IMR-90 (cell line): Measurements from ENCODE around the gene ITSN1. TPM values are rescaled to one million over a fixed set of nuclear protein-coding genes. Genes with fewer than 3 reads are reported as not detected.

ENCODE experiments used
- ATAC-seq: fragments of 200-7000 bp; cut with Tn5 transposase; 2 replicates; pipeline ENCODE4 v1.9.1; 2020; ENCODE audit warnings: low read depth, mild to moderate bottlenecking, moderate library complexity
- BruUV-seq: library from RNA; stranded (reverse); fragments of 400-500 nt; replicated peaks from 2 replicates; lab custom pipeline; 2021; lab: Mats Ljungman, UMichigan
- CTCF ChIA-PET: fragments of 300-600 bp; formaldehyde crosslinking; extraction: SDS; loops from one replicate; lab custom pipeline; 2021; ENCODE audit warnings: antibody characterized with exemption; lab: Yijun Ruan, JAX
- POLR2A ChIA-PET: fragments of 300-600 bp; sonication (Branson Sonifier 250); formaldehyde crosslinking; loops from one replicate; lab custom pipeline; 2022; ENCODE audit warnings: antibody characterized with exemption; ENCODE audit not compliant: unreplicated experiment; lab: Charles Lee
- DNase-seq: peaks from one replicate; pipeline ENCODE4 v3.0.0; 2013
- H2AFZ ChIP-seq: replicated peaks from 2 replicates; pipeline ENCODE3; 2013; ENCODE audit warnings: low read length, mild to moderate bottlenecking; ENCODE audit not compliant: poor library complexity
- H2AK5ac ChIP-seq: 2 replicates; pipeline ENCODE4 v1.6.1; 2013; ENCODE audit warnings: low read depth, low read length, inconsistent platforms
- H2AK9ac ChIP-seq: replicated peaks from 2 replicates; pipeline ENCODE3; 2013; ENCODE audit warnings: mild to moderate bottlenecking, low read depth, low read length, moderate library complexity; ENCODE audit not compliant: poor library complexity
- H2BK120ac ChIP-seq: 2 replicates; pipeline ENCODE4 v1.6.1; 2013; ENCODE audit warnings: low read depth, low read length, inconsistent platforms
- H2BK15ac ChIP-seq: 3 replicates; pipeline ENCODE4 v1.6.1; 2013; ENCODE audit warnings: low read depth, low read length, inconsistent platforms
- H2BK20ac ChIP-seq: 2 replicates; pipeline ENCODE4 v1.6.1; 2013; ENCODE audit warnings: low read depth, mild to moderate bottlenecking, inconsistent platforms, low read length, moderate library complexity
- H2BK5ac ChIP-seq: 2 replicates; pipeline ENCODE4 v1.6.1; 2013; ENCODE audit warnings: mild to moderate bottlenecking, low read depth, low read length, inconsistent platforms; ENCODE audit not compliant: poor library complexity, severe bottlenecking
- H3K14ac ChIP-seq: replicated peaks from 2 replicates; pipeline ENCODE4 v1.6.1; 2013; ENCODE audit warnings: low read depth, low read length, inconsistent platforms
- H3K18ac ChIP-seq: 2 replicates; pipeline ENCODE4 v1.6.1; 2013; ENCODE audit warnings: low read depth, low read length, control low read depth
- H3K23ac ChIP-seq: 2 replicates; pipeline ENCODE4 v1.6.1; 2013; ENCODE audit warnings: low read depth, low read length, inconsistent platforms
- H3K27ac ChIP-seq: 2 replicates; pipeline ENCODE4 v1.5.1; 2013; ENCODE audit warnings: mild to moderate bottlenecking, control low read depth, low read length; ENCODE audit not compliant: insufficient read depth
- H3K27me3 ChIP-seq: 2 replicates; pipeline ENCODE4 v1.6.1; 2013; ENCODE audit warnings: low read length; ENCODE audit not compliant: control insufficient read depth, insufficient read depth
- H3K36me3 ChIP-seq: 2 replicates; pipeline ENCODE4 v1.6.1; 2013; ENCODE audit warnings: low read length, mixed read lengths; ENCODE audit not compliant: control insufficient read depth, insufficient read depth
- H3K4ac ChIP-seq: 2 replicates; pipeline ENCODE4 v1.6.1; 2013; ENCODE audit warnings: low read depth, low read length, inconsistent platforms
- H3K4me1 ChIP-seq: 2 replicates; pipeline ENCODE4 v1.6.1; 2013; ENCODE audit warnings: low read length, mixed read lengths; ENCODE audit not compliant: control insufficient read depth, insufficient read depth
- H3K4me2 ChIP-seq: 2 replicates; pipeline ENCODE4 v1.6.1; 2013; ENCODE audit warnings: low read depth, mild to moderate bottlenecking, control low read depth, low read length, moderate library complexity
- H3K4me3 ChIP-seq: 2 replicates; pipeline ENCODE4 v1.5.1; 2013; ENCODE audit warnings: low read depth, mild to moderate bottlenecking, control low read depth, low read length, moderate library complexity; ENCODE audit not compliant: insufficient read depth
- H3K56ac ChIP-seq: 2 replicates; pipeline ENCODE4 v1.6.1; 2013; ENCODE audit warnings: low read length, inconsistent platforms; ENCODE audit not compliant: insufficient read depth; ENCODE audit errors: extremely low read depth
- H3K79me1 ChIP-seq, 2 experiments: 2 replicates each; pipeline ENCODE4 v1.6.1; 2013; ENCODE audit warnings: low read length in 2 of 2, inconsistent platforms in 1 of 2, low read depth in 1 of 2
- H3K9ac ChIP-seq: 2 replicates; pipeline ENCODE4 v1.6.1; 2013; ENCODE audit warnings: low read depth, low read length, control low read depth
- H3K9me1 ChIP-seq: 2 replicates; pipeline ENCODE4 v1.6.1; 2013; ENCODE audit warnings: low read length, inconsistent platforms; ENCODE audit not compliant: insufficient read depth
- H3K9me3 ChIP-seq: 2 replicates; pipeline ENCODE4 v1.6.1; 2013; ENCODE audit warnings: low read length; ENCODE audit not compliant: control insufficient read depth, insufficient read depth
- H4K20me1 ChIP-seq: 2 replicates; pipeline ENCODE4 v1.6.1; 2013; ENCODE audit warnings: low read length, inconsistent platforms; ENCODE audit not compliant: insufficient read depth
- H4K5ac ChIP-seq: 2 replicates; pipeline ENCODE4 v1.6.1; 2013; ENCODE audit warnings: mild to moderate bottlenecking, low read depth, low read length, control low read depth
- H4K8ac ChIP-seq, 2 experiments: 2 replicates each; pipeline ENCODE4 v1.6.1; 2013; ENCODE audit warnings: low read depth in 2 of 2, low read length in 2 of 2, control low read depth in 1 of 2, inconsistent platforms in 1 of 2
- H4K91ac ChIP-seq: 2 replicates; pipeline ENCODE4 v1.6.1; 2013; ENCODE audit warnings: low read depth, low read length, inconsistent platforms; ENCODE audit not compliant: insufficient read depth
- BHLHE40 ChIP-seq: fragments of 150-350 bp; IDR thresholded peaks from 2 replicates; pipeline ENCODE4 v1.6.1; 2016; ENCODE audit warnings: mild to moderate bottlenecking, low read depth, low read length
- CEBPB ChIP-seq: IDR thresholded peaks from 2 replicates; pipeline ENCODE4 v1.6.1; 2012; ENCODE audit warnings: low read depth, low read length, improper control_type of control experiment
- FOS ChIP-seq: fragments of 150-350 bp; IDR thresholded peaks from 2 replicates; pipeline ENCODE4 v1.6.1; 2016; ENCODE audit warnings: low read depth, low read length
- MAFK ChIP-seq: IDR thresholded peaks from 2 replicates; pipeline ENCODE4 v1.6.1; 2012; ENCODE audit warnings: low read depth, low read length, improper control_type of control experiment
- MAZ ChIP-seq: IDR thresholded peaks from 2 replicates; pipeline ENCODE4 v1.6.1; 2012; ENCODE audit warnings: low read depth, mild to moderate bottlenecking, low read length, improper control_type of control experiment, moderate library complexity, borderline replicate concordance
- NFE2L2 ChIP-seq: fragments of 150-350 bp; IDR thresholded peaks from 2 replicates; pipeline ENCODE4 v1.6.1; 2016; ENCODE audit warnings: low read depth, mild to moderate bottlenecking, low read length
- RAD21 ChIP-seq: IDR thresholded peaks from 2 replicates; pipeline ENCODE4 v1.6.1; 2012; ENCODE audit warnings: low read length, improper control_type of control experiment
- RCOR1 ChIP-seq: IDR thresholded peaks from 2 replicates; pipeline ENCODE4 v1.6.1; 2012; ENCODE audit warnings: mild to moderate bottlenecking, low read length, improper control_type of control experiment; ENCODE audit not compliant: insufficient replicate concordance
- RFX5 ChIP-seq: IDR thresholded peaks from 2 replicates; pipeline ENCODE4 v1.8.0; 2012; ENCODE audit warnings: low read depth, mild to moderate bottlenecking, low read length, moderate library complexity
- SMC3 ChIP-seq: fragments of 150-350 bp; IDR thresholded peaks from 2 replicates; pipeline ENCODE4 v1.6.1; 2016; ENCODE audit warnings: low read depth, mild to moderate bottlenecking, antibody characterized with exemption, low read length, moderate library complexity
- WGBS, 2 experiments: methylation state at CpG; one replicate each; pipeline versions ENCODE4 v1.1.5 to v1.1.7; 2013; ENCODE audit warnings: missing lambda C conversion rate in 2 of 2; ENCODE audit not compliant: insufficient read length in 1 of 2; ENCODE audit errors: extremely low coverage in 2 of 2; 5-methylcytosine and 5-hydroxymethylcytosine counted together
- dilution Hi-C: fragments of 300-500 bp; cut with HindIII; formaldehyde crosslinking; loops from one replicate; pipeline ENCODE4 v1.14.3; 2018; ENCODE audit warnings: low sequenced_read_pairs; ENCODE audit not compliant: unreplicated experiment
- in situ Hi-C: fragments of 300-500 bp; cut with MboI; formaldehyde crosslinking; loops from 3 replicates; pipeline ENCODE4 v1.14.3; 2019; ENCODE audit warnings: low sequenced_read_pairs, inconsistent platforms, mixed read lengths
- intact Hi-C: fragments of 100-400 bp; cut with micrococcal nuclease; formaldehyde crosslinking; loops from 2 replicates; pipeline ENCODE4 v1.10.0; 2022
- polyA plus RNA-seq, 3 experiments: library from polyadenylated mRNA; depleted of rRNA; stranded (reverse); fragments of >200 nt; gene quantifications; 2 replicates each; pipeline ENCODE4 v1.2.3, GENCODE V29; 2012; ENCODE audit warnings: low replicate concordance in 1 of 3
- total RNA-seq: library from RNA; depleted of rRNA; stranded (reverse); fragments of >200 nt; gene quantifications from 2 replicates; pipeline ENCODE4 v1.2.3, GENCODE V29; 2012
- TF ChIP-seq, protein P1 (sequence below): fragments of 150-350 bp; IDR thresholded peaks from 2 replicates; pipeline ENCODE4 v1.6.1; 2016; ENCODE audit warnings: low read depth, mild to moderate bottlenecking, low read length, moderate library complexity, borderline replicate concordance
- TF ChIP-seq, protein P2 (sequence below): conservative IDR thresholded peaks from 2 replicates; pipeline ENCODE4 v1.5.1; 2012; ENCODE audit warnings: mild to moderate bottlenecking, low read depth, low read length, improper control_type of control experiment

Gene ITSN1
- total and polyA plus RNA-seq, 2 of the 4 experiments (the other 2 are of a cell fraction) = 45.4 to 62.0 TPM

DNA sequence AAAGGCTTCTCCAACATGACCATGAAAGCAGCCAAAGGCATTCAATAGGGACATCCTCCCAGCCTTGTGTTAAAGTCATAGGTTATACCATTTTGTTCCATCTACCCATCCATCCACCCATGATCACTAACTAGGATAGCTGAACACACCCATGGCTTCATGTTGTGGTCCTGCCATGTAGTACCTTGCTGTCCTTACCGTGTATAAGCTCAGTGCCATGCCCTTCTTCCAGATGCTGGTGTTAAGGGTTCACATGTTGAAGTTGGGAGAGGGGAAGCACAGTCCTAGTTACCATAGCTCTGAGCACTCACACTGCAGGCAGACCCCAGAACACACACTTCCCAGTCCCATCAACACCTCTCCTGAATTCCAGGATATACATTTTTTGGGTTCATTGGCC lies 221.8 kb downstream of the ITSN1 start:
- Histone ChIP-seq H3K36me3 (no peaks in the 10 kb centered on the region), H3K23ac (no peak overlapping the region), H3K56ac (no peak overlapping the region), H3K4me3 (no peak overlapping the region), H3K9ac (no peak overlapping the region), H3K4me2 (no peak overlapping the region), H3K4me1 (peaks cover 2% of the 10 kb centered on the region; the same call in 1 of the 2 replicates), H3K4ac (no peak overlapping the region), H2BK5ac (no peak overlapping the region), H3K18ac (no peak overlapping the region), H2AK9ac (no peak overlapping the region), H4K91ac (no peak overlapping the region), H4K5ac (no peak overlapping the region), H3K27ac (no peak overlapping the region), H3K27me3 (peaks cover 7% of the 10 kb centered on the region), H3K79me1 (no peaks in the 10 kb centered on the region), H2AFZ (no peak overlapping the region), H2AK5ac (no peak overlapping the region), H3K9me1 (no peaks in the 10 kb centered on the region), H4K20me1 (no peaks in the 10 kb centered on the region), H3K9me3 (no peaks in the 10 kb centered on the region), H2BK15ac (no peak overlapping the region), H3K14ac (no peak overlapping the region), H2BK20ac (no peak overlapping the region), H2BK120ac (no peak overlapping the region), H4K8ac (no peak overlapping the region)
- no TSS peak for BruUV-seq
- WGBS, 2 experiments = no CpG with 5 or more reads among the region's 1 CpG
- dilution Hi-C loops = no loop called here
- CTCF ChIA-PET = no interaction called here
- no peak for DNase-seq
- POLR2A ChIA-PET = no interaction called here
- in situ Hi-C loops = no loop called here
- TF ChIP-seq MAFK = no peak
- no peak for TF ChIP-seq RCOR1
- no peak for TF ChIP-seq CEBPB
- no peak for TF ChIP-seq MAZ
- TF ChIP-seq, protein P1, sequence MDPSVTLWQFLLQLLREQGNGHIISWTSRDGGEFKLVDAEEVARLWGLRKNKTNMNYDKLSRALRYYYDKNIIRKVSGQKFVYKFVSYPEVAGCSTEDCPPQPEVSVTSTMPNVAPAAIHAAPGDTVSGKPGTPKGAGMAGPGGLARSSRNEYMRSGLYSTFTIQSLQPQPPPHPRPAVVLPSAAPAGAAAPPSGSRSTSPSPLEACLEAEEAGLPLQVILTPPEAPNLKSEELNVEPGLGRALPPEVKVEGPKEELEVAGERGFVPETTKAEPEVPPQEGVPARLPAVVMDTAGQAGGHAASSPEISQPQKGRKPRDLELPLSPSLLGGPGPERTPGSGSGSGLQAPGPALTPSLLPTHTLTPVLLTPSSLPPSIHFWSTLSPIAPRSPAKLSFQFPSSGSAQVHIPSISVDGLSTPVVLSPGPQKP = no peak
- TF ChIP-seq NFE2L2 = no peak
- no peak for TF ChIP-seq RAD21
- no peak for TF ChIP-seq BHLHE40
- TF ChIP-seq, protein P2, sequence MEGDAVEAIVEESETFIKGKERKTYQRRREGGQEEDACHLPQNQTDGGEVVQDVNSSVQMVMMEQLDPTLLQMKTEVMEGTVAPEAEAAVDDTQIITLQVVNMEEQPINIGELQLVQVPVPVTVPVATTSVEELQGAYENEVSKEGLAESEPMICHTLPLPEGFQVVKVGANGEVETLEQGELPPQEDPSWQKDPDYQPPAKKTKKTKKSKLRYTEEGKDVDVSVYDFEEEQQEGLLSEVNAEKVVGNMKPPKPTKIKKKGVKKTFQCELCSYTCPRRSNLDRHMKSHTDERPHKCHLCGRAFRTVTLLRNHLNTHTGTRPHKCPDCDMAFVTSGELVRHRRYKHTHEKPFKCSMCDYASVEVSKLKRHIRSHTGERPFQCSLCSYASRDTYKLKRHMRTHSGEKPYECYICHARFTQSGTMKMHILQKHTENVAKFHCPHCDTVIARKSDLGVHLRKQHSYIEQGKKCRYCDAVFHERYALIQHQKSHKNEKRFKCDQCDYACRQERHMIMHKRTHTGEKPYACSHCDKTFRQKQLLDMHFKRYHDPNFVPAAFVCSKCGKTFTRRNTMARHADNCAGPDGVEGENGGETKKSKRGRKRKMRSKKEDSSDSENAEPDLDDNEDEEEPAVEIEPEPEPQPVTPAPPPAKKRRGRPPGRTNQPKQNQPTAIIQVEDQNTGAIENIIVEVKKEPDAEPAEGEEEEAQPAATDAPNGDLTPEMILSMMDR = no peak
- TF ChIP-seq RFX5 = no peak
- TF ChIP-seq FOS = no peak
- TF ChIP-seq SMC3 = no peak
- ATAC-seq = no peak
- intact Hi-C loops = no loop called here
